Muscle layer of duodenum (tissue), 2 donors: ENCODE data around the gene LIN54.
"Not testable (repeated sequence)": the region's sequence is repeated elsewhere in the genome, so short reads cannot be mapped to it uniquely, and the experiment has no call there.

Experiments
- H3K27ac ChIP-seq: one replicate; pipeline ENCODE4 v1.7.0; 2013; ENCODE audit warnings: mild to moderate bottlenecking, low read length
- H3K27me3 ChIP-seq: one replicate; pipeline ENCODE4 v1.7.0; 2013; ENCODE audit warnings: low read depth, mild to moderate bottlenecking, control low read depth, low read length
- H3K36me3 ChIP-seq, 2 donors: one replicate each; pipeline ENCODE4 v1.7.0; 2013; ENCODE audit warnings: low read length in 2 of 2, control low read depth in 1 of 2, mild to moderate bottlenecking in 1 of 2; ENCODE audit not compliant: insufficient read depth in 2 of 2, control insufficient read depth in 1 of 2
- H3K4me1 ChIP-seq, 2 donors: one replicate each; pipeline ENCODE4 v1.7.0; 2013; ENCODE audit warnings: low read length in 2 of 2, mild to moderate bottlenecking in 2 of 2, control low read depth in 1 of 2, moderate library complexity in 1 of 2; ENCODE audit not compliant: insufficient read depth in 2 of 2, control insufficient read depth in 1 of 2
- H3K4me3 ChIP-seq, 2 donors: one replicate each; pipeline ENCODE4 v1.7.0; 2013; ENCODE audit warnings: low read length in 2 of 2, low read depth in 1 of 2, mild to moderate bottlenecking in 1 of 2
- H3K9me3 ChIP-seq, 2 donors: one replicate each; pipeline ENCODE4 v1.7.0; 2013; ENCODE audit warnings: low read length in 2 of 2, control low read depth in 1 of 2, mild to moderate bottlenecking in 1 of 2; ENCODE audit not compliant: control insufficient read depth in 1 of 2
- donor health status: healthy.

The LIN54 gene

GRCh38 chr4:82930848-82931755, 79.5 kb downstream of the LIN54 start:
- Histone ChIP-seq H3K4me1 (no peaks in the 10 kb centered on the region), H3K27ac (no peak overlapping the region), H3K9me3 (no peaks in the 10 kb centered on the region), H3K27me3 (no peaks in the 10 kb centered on the region), H3K36me3 (peaks cover 15 to 20% of the 10 kb centered on the region in 2 donors), H3K4me3 (no peak overlapping the region)

GRCh38 chr4:82921795-82922194, 88.8 kb downstream of the LIN54 start:
- Histone ChIP-seq H3K4me1 (no peaks in the 10 kb centered on the region), H3K27me3 (no peaks in the 10 kb centered on the region), H3K27ac (no peak overlapping the region), H3K4me3 (no peak overlapping the region), H3K9me3 (no peaks in the 10 kb centered on the region), H3K36me3 (peaks cover 0 to 4% of the 10 kb centered on the region in 2 donors)

GRCh38 chr4:82919386-82919785, 91.2 kb downstream of the LIN54 start:
- peaks cover 0 to 5% of the 10 kb centered on the region in 2 donors for H3K36me3 ChIP-seq
- H3K4me1 ChIP-seq = no peaks in the 10 kb centered on the region
- no peaks in the 10 kb centered on the region for H3K27me3 ChIP-seq
- no peak overlapping the region for H3K4me3 ChIP-seq
- H3K27ac ChIP-seq = no peak overlapping the region
- no peaks in the 10 kb centered on the region for H3K9me3 ChIP-seq

GRCh38 chr4:82918091-82918490, 92.5 kb downstream of the LIN54 start:
- H3K27ac ChIP-seq = no peak overlapping the region
- no peaks in the 10 kb centered on the region for H3K4me1 ChIP-seq
- H3K27me3 ChIP-seq = no peaks in the 10 kb centered on the region
- peaks cover 0 to 5% of the 10 kb centered on the region in 2 donors for H3K36me3 ChIP-seq
- no peaks in the 10 kb centered on the region for H3K9me3 ChIP-seq
- no peak overlapping the region for H3K4me3 ChIP-seq

DNA sequence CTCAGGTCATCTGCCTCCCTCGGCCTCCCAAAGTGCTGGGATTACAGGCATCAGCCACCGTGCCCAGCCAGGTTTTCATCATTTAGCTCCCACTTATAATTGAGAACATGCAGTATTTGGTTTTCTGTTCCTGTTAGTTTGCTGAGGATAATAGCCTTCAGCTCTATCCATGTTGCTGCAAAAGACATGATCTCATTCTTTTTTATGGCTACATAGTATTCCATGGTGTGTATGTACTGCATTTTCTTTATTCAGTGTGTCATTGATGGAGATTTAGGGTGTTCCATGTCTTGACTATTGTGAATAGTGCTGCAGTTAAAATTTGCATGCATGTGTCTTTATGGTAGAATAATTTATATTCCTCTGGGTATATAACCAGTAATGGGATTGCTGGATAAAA, 96.7 kb downstream of the LIN54 start:
- not testable (repeated sequence) for H3K27ac ChIP-seq, H3K36me3 ChIP-seq, H3K9me3 ChIP-seq, H3K4me1 ChIP-seq, H3K27me3 ChIP-seq, H3K4me3 ChIP-seq

GRCh38 chr4:82913305-82913704, 97.3 kb downstream of the LIN54 start:
- Histone ChIP-seq H3K4me3 (no peak overlapping the region), H3K27me3 (no peaks in the 10 kb centered on the region), H3K9me3 (no peaks in the 10 kb centered on the region), H3K27ac (no peak overlapping the region), H3K4me1 (no peaks in the 10 kb centered on the region), H3K36me3 (peaks cover 5% of the 10 kb centered on the region in 2 donors)

- Histone ChIP-seq H3K4me3 (no peak overlapping the region), H3K36me3 (peaks cover 0 to 8% of the 10 kb centered on the region in 2 donors), H3K9me3 (no peaks in the 10 kb centered on the region), H3K27ac (no peak overlapping the region), H3K4me1 (no peaks in the 10 kb centered on the region), H3K27me3 (no peaks in the 10 kb centered on the region)
Measured at GRCh38 chr4:82909326-82909725, 101.3 kb downstream of the LIN54 start.

GRCh38 chr4:82906469-82906868, 104.2 kb downstream of the LIN54 start:
- H3K27me3 ChIP-seq = no peaks in the 10 kb centered on the region

GRCh38 chr4:82905205-82905604, 105.4 kb downstream of the LIN54 start:
- no peak overlapping the region for H3K4me3 ChIP-seq
- H3K36me3 ChIP-seq = peaks cover 3 to 9% of the 10 kb centered on the region in 2 donors
- H3K27ac ChIP-seq = no peak overlapping the region
- no peaks in the 10 kb centered on the region for H3K9me3 ChIP-seq
- H3K4me1 ChIP-seq = peaks cover 0 to 9% of the 10 kb centered on the region in 2 donors
- no peaks in the 10 kb centered on the region for H3K27me3 ChIP-seq

More at GRCh38 chr4:82906469-82906868, 104.2 kb downstream of the LIN54 start:
- Histone ChIP-seq H3K27ac (no peak overlapping the region), H3K4me3 (no peak overlapping the region), H3K9me3 (no peaks in the 10 kb centered on the region), H3K4me1 (peaks cover 0 to 8% of the 10 kb centered on the region in 2 donors), H3K36me3 (peaks cover 0 to 8% of the 10 kb centered on the region in 2 donors)

GRCh38 chr4:82903737-82904136, 106.9 kb downstream of the LIN54 start:
- no peak overlapping the region for H3K4me3 ChIP-seq
- H3K9me3 ChIP-seq = no peaks in the 10 kb centered on the region
- H3K36me3 ChIP-seq = peaks cover 3 to 9% of the 10 kb centered on the region in 2 donors
- no peak overlapping the region for H3K27ac ChIP-seq
- H3K4me1 ChIP-seq = peaks cover 4 to 17% of the 10 kb centered on the region in 2 donors
- H3K27me3 ChIP-seq = no peaks in the 10 kb centered on the region

DNA sequence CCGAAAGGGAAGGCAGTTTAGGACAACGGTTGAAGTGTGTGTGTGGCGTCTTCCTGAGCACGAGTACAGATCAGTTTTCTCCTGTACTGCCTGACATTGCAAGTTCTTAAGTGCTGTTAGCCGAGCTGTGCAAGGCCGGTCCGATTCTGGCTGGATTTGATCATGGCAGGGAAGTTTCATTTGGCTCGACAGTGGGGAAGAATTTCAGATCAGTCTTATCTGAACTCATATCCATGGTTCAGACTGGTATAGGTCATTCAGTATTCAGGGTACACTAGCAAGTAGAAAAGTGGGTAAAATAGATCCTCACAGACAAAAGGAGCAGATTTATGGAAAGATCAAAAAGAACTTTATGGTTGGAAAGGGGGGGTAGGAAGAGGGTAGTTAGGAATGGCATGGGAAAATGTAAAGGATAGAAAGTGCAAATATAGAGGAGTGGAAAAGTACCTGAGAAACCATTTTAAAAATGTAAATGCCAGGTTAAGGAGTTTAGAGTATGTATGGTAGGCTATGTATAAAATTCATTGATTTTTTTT, 109.4 kb downstream of the LIN54 start:
- H3K27ac ChIP-seq = peak overlapping the region; percentile 99
- peak overlapping the region; percentile 84 to 96 for H3K4me3 ChIP-seq
- H3K27me3 ChIP-seq = no peaks in the 10 kb centered on the region
- no peaks in the 10 kb centered on the region for H3K9me3 ChIP-seq
- peaks cover 13 to 35% of the 10 kb centered on the region in 2 donors for H3K4me1 ChIP-seq
- peaks cover under 1 to 16% of the 10 kb centered on the region in 2 donors for H3K36me3 ChIP-seq
